HL-60 (cell line): ENCODE results near the gene USP50.

Source experiments
- DNase-seq, 2 experiments: peaks; one replicate each; pipeline ENCODE4 v3.0.0-alpha.2; 2010 to 2020; ENCODE audit warnings: low read depth in 1 of 2, low spot score in 1 of 2
- H3K27ac ChIP-seq: fragments of 250-450 bp; sonication (Bioruptor Pico); replicated peaks from 2 replicates; pipeline ENCODE4 v1.5.1; 2020; ENCODE audit warnings: mild to moderate bottlenecking, moderate library complexity
- H3K27me3 ChIP-seq: fragments of 250-450 bp; sonication (Bioruptor Pico); 2 replicates; pipeline ENCODE4 v1.5.1; 2021; ENCODE audit warnings: mild to moderate bottlenecking, moderate library complexity; ENCODE audit not compliant: insufficient read depth, poor library complexity, severe bottlenecking
- H3K4me3 ChIP-seq: replicated peaks from 2 replicates; pipeline ENCODE4 v1.5.1; 2011; ENCODE audit warnings: mild to moderate bottlenecking, control low read depth, low read length; ENCODE audit not compliant: insufficient read depth
- CTCF ChIP-seq: IDR thresholded peaks from one replicate; pipeline ENCODE4 v1.5.1; 2011; ENCODE audit warnings: low read length, control low read depth, inconsistent platforms; ENCODE audit not compliant: insufficient read depth
- GABPA ChIP-seq: IDR thresholded peaks from 2 replicates; pipeline ENCODE4 v1.6.1; 2012; ENCODE audit warnings: low read depth
- POLR2AphosphoS5 ChIP-seq: IDR thresholded peaks from 2 replicates; pipeline ENCODE4 v1.6.1; 2012; ENCODE audit warnings: low read depth
- REST ChIP-seq: IDR thresholded peaks from 2 replicates; pipeline ENCODE4 v1.6.1; 2012; ENCODE audit warnings: low read depth; ENCODE audit not compliant: insufficient replicate concordance
- SPI1 ChIP-seq: IDR thresholded peaks from 2 replicates; pipeline ENCODE4 v1.6.1; 2012; ENCODE audit warnings: low read depth, mild to moderate bottlenecking, borderline replicate concordance

The USP50 gene

GRCh38 chr15:50452927-50453326, 93.5 kb downstream of the USP50 start:
- H3K4me3 ChIP-seq = no peak overlapping the region
- no peak overlapping the region for H3K27ac ChIP-seq
- no peak for DNase-seq
- H3K27me3 ChIP-seq = no peaks in the 10 kb centered on the region
- TF ChIP-seq POLR2AphosphoS5 (no peak), CTCF (no peak), SPI1 (no peak), REST (no peak), GABPA (no peak)
